ENCODE data around the gene JKAMP. TPM values are rescaled to one million over a fixed set of nuclear protein-coding genes. Genes with fewer than 3 reads are reported as not detected.

Gene JKAMP
- total and polyA plus RNA-seq, 12 donors, result 19.6 to 31.9 (median 26.4) TPM

DNA sequence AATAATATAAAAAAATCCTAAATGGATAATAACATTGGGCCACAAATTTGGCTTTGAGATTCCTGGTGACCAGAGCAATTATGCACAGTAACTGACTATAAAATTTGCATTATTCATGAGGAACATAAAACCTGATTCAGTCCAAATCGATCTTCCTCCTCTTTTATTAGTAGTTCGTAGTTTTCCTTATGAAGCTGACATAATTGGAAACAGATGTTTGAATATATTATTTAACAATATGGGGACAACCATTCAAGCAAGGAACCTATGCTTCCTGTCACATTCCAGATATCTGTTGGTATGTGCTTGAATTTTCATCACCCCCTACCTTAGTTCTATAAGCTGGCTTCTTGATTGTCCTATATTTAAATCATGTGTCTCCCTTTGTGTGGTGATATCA lies 57.4 kb downstream of the JKAMP start:
- no peak for DNase-seq
- TF ChIP-seq, protein P1, sequence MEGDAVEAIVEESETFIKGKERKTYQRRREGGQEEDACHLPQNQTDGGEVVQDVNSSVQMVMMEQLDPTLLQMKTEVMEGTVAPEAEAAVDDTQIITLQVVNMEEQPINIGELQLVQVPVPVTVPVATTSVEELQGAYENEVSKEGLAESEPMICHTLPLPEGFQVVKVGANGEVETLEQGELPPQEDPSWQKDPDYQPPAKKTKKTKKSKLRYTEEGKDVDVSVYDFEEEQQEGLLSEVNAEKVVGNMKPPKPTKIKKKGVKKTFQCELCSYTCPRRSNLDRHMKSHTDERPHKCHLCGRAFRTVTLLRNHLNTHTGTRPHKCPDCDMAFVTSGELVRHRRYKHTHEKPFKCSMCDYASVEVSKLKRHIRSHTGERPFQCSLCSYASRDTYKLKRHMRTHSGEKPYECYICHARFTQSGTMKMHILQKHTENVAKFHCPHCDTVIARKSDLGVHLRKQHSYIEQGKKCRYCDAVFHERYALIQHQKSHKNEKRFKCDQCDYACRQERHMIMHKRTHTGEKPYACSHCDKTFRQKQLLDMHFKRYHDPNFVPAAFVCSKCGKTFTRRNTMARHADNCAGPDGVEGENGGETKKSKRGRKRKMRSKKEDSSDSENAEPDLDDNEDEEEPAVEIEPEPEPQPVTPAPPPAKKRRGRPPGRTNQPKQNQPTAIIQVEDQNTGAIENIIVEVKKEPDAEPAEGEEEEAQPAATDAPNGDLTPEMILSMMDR (IDR thresholded peaks at IDR 0.05), result no peak
- intact Hi-C loops (cut with DNase I), result no loop called here
- no peaks in the 10 kb centered on the region for H3K4me1 ChIP-seq
- H3K27ac ChIP-seq, result no peak overlapping the region
- no peaks in the 10 kb centered on the region for H3K36me3 ChIP-seq
- no peak overlapping the region for H3K4me3 ChIP-seq
- no peak for ATAC-seq
- H3K9me3 ChIP-seq, result no peaks in the 10 kb centered on the region
- H3K27me3 ChIP-seq, result peaks cover 0 to 25% (median 4%) of the 10 kb centered on the region in 7 donors
- 73 to 75% methylated on average over 2 of the region's 2 CpGs for WGBS, 2 donors

DNA sequence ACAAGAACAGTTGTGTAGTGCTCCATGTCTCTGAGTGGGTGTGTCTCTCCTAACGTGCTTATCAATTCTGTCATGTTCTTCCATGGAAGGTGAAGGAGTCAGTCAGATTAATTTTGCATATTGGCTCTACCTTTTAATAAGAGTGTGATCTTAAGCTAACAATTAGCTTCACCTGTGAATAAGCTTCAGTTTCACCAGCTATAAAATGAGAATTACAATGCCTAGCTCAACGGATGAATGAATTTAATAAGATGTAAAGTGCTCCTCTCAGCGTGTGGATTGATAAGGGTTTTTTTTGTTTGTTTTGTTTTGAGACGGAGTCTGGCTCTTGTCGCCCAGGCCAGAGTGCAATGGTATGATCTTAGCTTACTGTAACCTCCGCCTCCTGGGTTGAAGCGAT lies 59.6 kb downstream of the JKAMP start:
- DNase-seq (no peak), ATAC-seq (no peak)
- no peaks in the 10 kb centered on the region for H3K4me1 ChIP-seq
- intact Hi-C loops (cut with DNase I), result no loop called here
- WGBS, 2 donors, result 33 to 35% methylated on average over 7 of the region's 7 CpGs
- no peaks in the 10 kb centered on the region for H3K36me3 ChIP-seq
- H3K27ac ChIP-seq, result no peak overlapping the region
- H3K4me3 ChIP-seq, result no peak overlapping the region
- peaks cover 0 to 25% (median 4%) of the 10 kb centered on the region in 7 donors for H3K27me3 ChIP-seq
- TF ChIP-seq, protein P1 (IDR thresholded peaks at IDR 0.05), result no peak
- no peaks in the 10 kb centered on the region for H3K9me3 ChIP-seq

DNA sequence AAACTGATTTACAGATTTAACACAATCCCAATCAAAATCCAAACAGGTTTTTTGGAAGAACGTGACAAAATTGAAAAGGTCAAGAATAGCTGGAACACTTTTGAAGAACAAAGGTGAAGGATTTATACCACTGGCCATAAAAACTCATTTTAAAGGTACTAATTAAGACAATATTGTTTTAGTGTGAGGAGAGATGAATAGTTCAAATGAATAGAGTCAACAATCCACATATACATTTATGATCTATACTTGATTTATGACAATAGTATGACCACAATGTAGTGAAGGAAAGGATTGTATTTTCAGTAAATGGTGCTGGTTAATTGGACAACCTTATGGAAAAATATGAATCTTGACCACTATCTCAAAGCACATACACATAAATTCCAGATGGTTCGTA lies 63.0 kb downstream of the JKAMP start:
- Histone ChIP-seq H3K4me1 (no peaks in the 10 kb centered on the region), H3K9me3 (peaks cover 0 to 11% (median 0%) of the 10 kb centered on the region in 11 donors), H3K4me3 (no peak overlapping the region), H3K27ac (no peak overlapping the region), H3K27me3 (peaks cover 0 to 25% (median 3%) of the 10 kb centered on the region in 7 donors), H3K36me3 (no peaks in the 10 kb centered on the region)
- ATAC-seq (no peak), DNase-seq (no peak)
- intact Hi-C loops (cut with DNase I), result no loop called here
- TF ChIP-seq, protein P1 (IDR thresholded peaks at IDR 0.05), result no peak
- WGBS, 2 donors, result 82 to 87% methylated on average over 2 of the region's 2 CpGs

Other genes starting within 250 kb of the JKAMP start
- 1 to 10 TPM; 1.5 to 2.6 (median 2.2) TPM for gene GPR135, start 19.1 kb upstream of the JKAMP start, total RNA-seq
- gene GPR135, start 19.1 kb upstream of the JKAMP start, polyA plus RNA-seq, result 1 to 10 TPM in 1 of 2 donors, under 1 TPM in 1; 0.86 to 1.0 TPM
- 10 to 100 TPM in 5 of 10 donors, 1 to 10 TPM in 5; 7.5 to 16.6 (median 9.8) TPM for gene L3HYPDH, start 109 bp upstream of the JKAMP start, total RNA-seq
- 10 to 100 TPM; 11.5 to 15.5 TPM for gene L3HYPDH, start 109 bp upstream of the JKAMP start, polyA plus RNA-seq
- not detected for gene CCDC175, start 92.3 kb downstream of the JKAMP start, total RNA-seq
- gene CCDC175, start 92.3 kb downstream of the JKAMP start, polyA plus RNA-seq, result not detected